K562 (cell line): Measurements from ENCODE around the gene RPL27. TPM values are rescaled to one million over a fixed set of nuclear protein-coding genes. Genes with fewer than 3 reads are reported as not detected.

ENCODE experiments used
- ARNT ChIP-seq, 2 experiments: fragments of 450-650 bp; IDR thresholded peaks; 2 replicates each; pipeline ENCODE4 v1.6.1; 2016; ENCODE audit warnings: mild to moderate bottlenecking in 1 of 2
- CSDE1 ChIP-seq, 2 experiments: fragments of 450-650 bp; IDR thresholded peaks; 2 replicates each; pipeline ENCODE4 v1.6.1; 2016; ENCODE audit warnings: mild to moderate bottlenecking in 1 of 2
- MYC ChIP-seq, 2 experiments: fragments of 250-450 bp in 1 of 2; sonication (Bioruptor Pico) in 1 of 2; IDR thresholded peaks; 2 replicates each; pipeline versions ENCODE4 v1.5.1 to v1.6.1; 2012 to 2021; ENCODE audit warnings: low read depth in 2 of 2, borderline replicate concordance in 1 of 2, improper control_type of control experiment in 1 of 2, low read length in 1 of 2, mild to moderate bottlenecking in 1 of 2, moderate library complexity in 1 of 2
- NFRKB ChIP-seq: fragments of 450-650 bp; IDR thresholded peaks from 2 replicates; pipeline ENCODE4 v1.6.1; 2016; ENCODE audit warnings: low read depth
- PHF21A ChIP-seq: fragments of 450-650 bp; IDR thresholded peaks from 2 replicates; pipeline ENCODE4 v1.6.1; 2017; ENCODE audit warnings: low read depth, borderline replicate concordance
- POU5F1 ChIP-seq: fragments of 150-350 bp; IDR thresholded peaks from 2 replicates; pipeline ENCODE4 v1.6.1; 2014; ENCODE audit warnings: borderline replicate concordance, low read length, low read depth, mild to moderate bottlenecking; ENCODE audit not compliant: partially characterized antibody
- RUNX1 ChIP-seq: sonication (generic); IDR thresholded peaks from 2 replicates; pipeline ENCODE4 v1.6.1; 2016; ENCODE audit warnings: antibody characterized with exemption, low read depth
- SP1 ChIP-seq: sonication (generic); formaldehyde crosslinking; IDR thresholded peaks from 2 replicates; pipeline ENCODE4 v1.8.1; 2022; ENCODE audit warnings: mild to moderate bottlenecking, missing genetic modification reagents
- TARDBP ChIP-seq: fragments of 450-650 bp; IDR thresholded peaks from 2 replicates; pipeline ENCODE4 v1.6.1; 2016
- TCF7L2 ChIP-seq: fragments of 150-350 bp; IDR thresholded peaks from 2 replicates; pipeline ENCODE4 v1.6.1; 2016; ENCODE audit warnings: low read depth, mild to moderate bottlenecking, low read length, moderate library complexity
- THAP12 ChIP-seq: fragments of 250-450 bp; sonication (Bioruptor Pico); IDR thresholded peaks from 2 replicates; pipeline ENCODE4 v1.9.0; 2021; ENCODE audit warnings: mild to moderate bottlenecking, inconsistent platforms
- USF1 ChIP-seq: sonication (generic); formaldehyde crosslinking; IDR thresholded peaks from 2 replicates; pipeline ENCODE4 v1.9.0; 2022; ENCODE audit warnings: mild to moderate bottlenecking, missing genetic modification reagents
- ZKSCAN8 ChIP-seq: fragments of 200-800 bp; sonication (Bioruptor generic); IDR thresholded peaks from 2 replicates; pipeline ENCODE4 v1.6.1; 2016; ENCODE audit warnings: missing genetic modification characterization, missing compliant biosample characterization
- ZNF175 ChIP-seq: fragments of 200-800 bp; sonication (Bioruptor generic); IDR thresholded peaks from 2 replicates; pipeline ENCODE4 v1.6.1; 2016; ENCODE audit warnings: low read depth, mild to moderate bottlenecking, missing genetic modification characterization, missing compliant biosample characterization
- ZNF274 ChIP-seq: IDR thresholded peaks from 2 replicates; pipeline ENCODE4 v1.6.1; 2011; ENCODE audit warnings: low read depth, mild to moderate bottlenecking, low read length, moderate library complexity, borderline replicate concordance
- ZNF280A ChIP-seq: fragments of 450-650 bp; IDR thresholded peaks from 2 replicates; pipeline ENCODE4 v1.6.1; 2018; ENCODE audit warnings: mild to moderate bottlenecking, low read depth; ENCODE audit not compliant: partially characterized antibody
- ZNF384 ChIP-seq: IDR thresholded peaks from 2 replicates; pipeline ENCODE4 v1.6.1; 2012; ENCODE audit warnings: low read depth, low read length, improper control_type of control experiment
- ZNF518B ChIP-seq: fragments of 250-450 bp; sonication (Bioruptor Pico); IDR thresholded peaks from 2 replicates; pipeline ENCODE4 v1.5.0; 2021; ENCODE audit warnings: mild to moderate bottlenecking, moderate library complexity
- ZNF668 ChIP-seq: fragments of 250-450 bp; sonication (Bioruptor Pico); IDR thresholded peaks from 2 replicates; pipeline ENCODE4 v1.8.0; 2022; ENCODE audit warnings: mild to moderate bottlenecking, inconsistent platforms
- polyA plus RNA-seq, 8 experiments: library from polyadenylated mRNA; depleted of rRNA in 4 of 8; stranded (reverse) in 5 of 8; unstranded in 3 of 8; fragments of >200 nt; fragmentation: Nextera tagmentation in 2 of 8; fragmentation: Illumina TruSeq in 1 of 8; extraction: Ambion mirVana in 2 of 8; extraction: Trizol in 1 of 8; gene quantifications; 2 replicates each; pipeline versions ENCODE4 v1.2.1 to v1.2.3, GENCODE V29; 2011 to 2014; ENCODE audit warnings: inconsistent platforms in 1 of 8, missing spikeins in 1 of 8
- total RNA-seq, 7 experiments: library from RNA; depleted of rRNA in 6 of 7; stranded (reverse); fragments of >200 nt in 6 of 7; fragmentation: Illumina TruSeq in 2 of 7; extraction: Trizol in 2 of 7; gene quantifications; 2 replicates each; pipeline versions ENCODE4 v1.2.1 to v1.2.3, GENCODE V29; 2011 to 2021; ENCODE audit warnings: low replicate concordance in 1 of 7

RPL27 gene
- total and polyA plus RNA-seq, 9 of the 15 experiments (the other 6 are each of a cell fraction or from before 2014, with no cell fraction given), result 1,539 to 6,155 (median 3,710) TPM

- TF ChIP-seq THAP12 (CRISPR knock-in tag) (no peak), ZNF518B (CRISPR knock-in tag) (no peak), TARDBP (peak; percentile 76; the same call in 1 of the 2 replicates), TCF7L2 (no peak), MYC (IDR thresholded peaks at IDR 0.05; ENCODE audit: low read depth, low read length) (peak; percentile 77), MYC (CRISPR knock-in tag; IDR thresholded peaks at IDR 0.05; ENCODE audit: borderline replicate concordance, low read depth) (no peak), NFRKB (peak; percentile 46), SP1 (CRISPR knock-in tag) (peak; percentile 88), USF1 (peak; percentile 90), ZNF175 (CRISPR knock-in tag) (no peak), ARNT (IDR thresholded peaks at IDR 0.05) (0 out of 4 replicates have a peak, but pooled peaks of 1 of the 2 experiments have one; percentile 57), ZKSCAN8 (CRISPR knock-in tag) (peak; percentile 60; the same call in 1 of the 2 replicates), POU5F1 (no peak), ZNF668 (no peak), CSDE1 (IDR thresholded peaks at IDR 0.05) (no peak), RUNX1 (peak; percentile 58; the same call in 1 of the 2 replicates), ZNF274 (no peak), ZNF384 (no peak), ZNF280A (no peak), PHF21A (no peak)
Observed at GRCh38 chr17:43020789-43021740, 22.8 kb downstream of the RPL27 start (continued).
